ENCODE measurements around the gene PRKN.

The PRKN gene

DNA sequence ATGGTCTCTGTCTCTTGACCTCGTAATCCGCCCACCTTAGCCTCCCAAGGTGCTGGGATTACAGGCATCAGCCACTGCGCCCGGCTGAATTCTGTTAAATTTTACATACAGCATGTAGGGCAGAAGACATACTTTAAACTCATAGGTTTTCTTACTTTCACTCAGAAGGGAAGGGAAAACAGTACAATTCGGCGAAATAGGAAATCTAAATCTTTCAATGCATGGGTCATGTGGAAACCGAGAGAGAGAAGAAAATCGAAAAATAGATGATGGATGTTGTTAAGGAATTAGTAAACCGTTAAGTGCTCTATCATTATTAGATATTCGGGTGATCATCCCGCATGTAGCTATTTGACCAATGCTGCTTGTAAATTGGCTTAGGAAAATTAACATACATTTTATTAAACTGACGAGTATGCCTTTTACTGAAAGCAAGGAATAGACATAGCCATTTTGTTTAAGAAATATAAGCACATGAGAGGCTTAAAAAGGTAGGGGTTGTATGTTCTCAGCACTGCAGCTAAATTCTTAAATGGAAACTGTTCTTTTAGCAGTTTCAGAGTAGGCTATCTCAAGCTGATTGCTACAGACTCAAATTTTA is 1289.0 kb downstream of the PRKN start:
- DNase-seq (ENCODE audit: low read depth in 2 of 3, low spot score in 1 of 3), result no peak

DNA sequence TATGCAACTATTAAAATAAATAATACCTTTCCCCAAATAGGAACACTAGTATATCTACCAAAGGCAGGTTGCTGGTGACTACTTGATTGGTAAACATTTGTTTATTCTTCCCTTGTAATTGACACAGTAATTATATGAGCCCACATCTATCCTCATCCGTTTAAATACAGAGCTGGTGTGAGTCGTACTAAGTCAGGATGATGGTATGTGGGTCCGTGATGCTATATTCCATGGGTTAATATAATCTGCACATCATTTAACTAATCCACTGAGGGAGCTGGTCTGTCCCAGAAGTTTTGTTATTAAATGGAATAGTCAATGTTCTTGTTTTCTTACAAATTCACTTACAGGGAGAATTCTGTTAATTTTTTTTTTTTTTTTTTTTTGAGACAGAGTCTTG is 1289.7 kb downstream of the PRKN start:
- DNase-seq (ENCODE audit: low read depth in 2 of 3, low spot score in 1 of 3), result no peak

DNA sequence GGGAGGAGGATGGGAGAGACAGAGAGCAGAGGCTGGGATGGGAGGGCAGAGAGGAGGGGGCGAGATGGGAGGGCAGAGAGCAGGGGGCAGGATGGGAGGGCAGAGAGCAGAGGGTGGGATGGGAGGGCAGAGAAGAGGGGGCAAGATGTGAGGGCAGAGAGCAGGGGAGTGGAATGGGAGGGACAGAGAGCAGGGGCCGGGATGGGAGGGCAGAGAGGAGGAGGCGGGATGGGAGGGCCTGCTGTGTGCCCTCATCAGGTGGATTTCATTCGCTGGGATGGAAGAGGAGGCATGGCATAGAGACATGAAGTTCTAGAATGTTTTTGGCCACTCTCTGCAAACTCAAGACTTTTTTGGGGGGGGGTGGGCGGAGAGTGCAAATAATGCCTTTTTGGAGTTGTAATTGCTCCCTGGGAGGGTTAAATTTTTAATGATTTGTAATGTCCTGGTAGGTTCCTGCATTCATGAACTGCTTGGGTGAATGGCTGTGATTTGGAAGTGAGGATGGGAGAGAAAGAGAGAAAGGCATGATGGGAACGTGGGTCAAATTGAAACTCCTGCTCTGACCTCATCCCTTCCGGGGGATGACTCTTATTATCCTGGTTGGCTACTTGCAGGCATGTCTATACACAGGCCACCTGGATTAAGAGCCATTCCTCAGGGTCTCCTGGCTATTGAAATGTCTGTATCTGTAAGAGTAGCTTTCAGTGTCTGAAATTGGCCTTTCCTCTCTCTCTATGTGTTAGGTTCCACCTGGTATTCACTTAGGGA is 1291.3 kb downstream of the PRKN start:
- DNase-seq (ENCODE audit: low read depth in 2 of 3, low spot score in 1 of 3), result no peak

DNA sequence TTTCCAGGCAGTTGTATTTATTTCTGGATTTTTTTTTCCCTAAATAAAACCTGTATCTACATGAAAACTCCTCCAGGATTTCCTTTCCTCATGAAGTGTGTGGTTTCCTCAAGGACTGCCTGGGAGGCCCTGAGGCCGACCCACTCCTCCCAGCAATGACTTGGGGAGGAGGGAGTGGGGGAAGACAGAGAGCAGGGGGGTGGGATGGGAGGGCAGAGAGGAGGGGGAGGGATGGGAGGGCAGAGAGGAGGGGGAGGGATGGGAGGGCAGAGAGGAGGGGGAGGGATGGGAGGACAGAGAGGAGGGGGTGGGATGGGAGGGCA is 1291.9 kb downstream of the PRKN start:
- DNase-seq (ENCODE audit: low read depth in 2 of 3, low spot score in 1 of 3), result no peak

DNA sequence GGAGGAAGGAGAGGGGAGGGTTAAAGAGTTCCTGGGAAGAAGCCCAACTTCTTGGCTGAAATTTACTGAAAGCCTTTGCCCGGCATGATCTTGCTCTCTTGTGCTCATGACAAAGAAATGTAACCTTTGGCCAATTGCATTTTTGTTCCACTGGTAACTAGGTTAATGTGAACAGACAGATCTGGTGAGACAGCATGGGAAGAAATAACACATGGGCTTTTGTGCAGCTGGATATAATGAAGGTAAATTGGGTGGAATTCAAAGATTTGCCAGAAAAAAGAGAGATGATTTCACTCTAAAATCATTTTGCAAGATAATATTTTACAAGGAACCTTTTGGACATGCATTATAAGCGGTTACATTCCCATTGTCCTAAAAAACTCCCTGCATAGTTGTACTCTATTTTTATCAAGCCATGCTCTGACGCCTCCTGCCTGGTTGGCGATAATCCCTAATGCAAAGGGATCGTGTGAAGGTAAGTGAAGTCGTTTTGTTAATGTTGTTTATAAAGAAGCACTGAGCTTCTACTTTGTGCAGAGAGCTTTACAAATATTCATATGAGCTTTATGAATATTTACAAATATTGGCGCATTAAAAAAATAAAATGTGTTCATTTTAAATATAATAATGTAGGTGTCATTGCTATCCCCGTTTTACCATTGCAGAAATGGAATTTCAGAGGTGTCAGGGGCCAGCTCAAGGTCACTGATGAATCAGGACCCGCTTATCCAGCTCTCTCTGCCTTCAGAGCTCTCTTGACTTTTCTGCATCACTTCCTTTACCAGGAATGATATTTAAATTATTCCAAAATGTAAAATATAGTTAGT is 1292.4 kb downstream of the PRKN start:
- DNase-seq (ENCODE audit: low read depth in 2 of 3, low spot score in 1 of 3), result no peak

DNA sequence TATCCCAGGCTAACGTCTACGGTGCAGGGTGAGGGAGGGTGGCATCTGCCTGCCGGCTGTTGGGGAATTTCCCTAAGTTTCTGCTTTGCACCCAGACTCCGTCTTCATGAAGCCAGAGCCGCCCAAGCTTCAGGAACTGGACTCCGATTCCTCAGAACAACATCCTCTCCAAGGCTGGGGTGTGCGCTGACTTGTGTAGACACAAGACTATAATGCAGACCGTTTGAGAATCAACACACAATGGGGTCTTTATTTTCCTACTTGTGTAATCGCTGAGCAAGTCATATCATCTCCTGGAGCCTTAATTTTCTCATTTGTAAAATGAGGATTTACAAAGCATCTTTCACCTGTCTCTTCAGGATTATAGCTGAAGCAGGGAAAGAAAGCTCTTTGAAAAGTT is 1293.2 kb downstream of the PRKN start:
- DNase-seq (ENCODE audit: low read depth in 2 of 3, low spot score in 1 of 3), result no peak

DNA sequence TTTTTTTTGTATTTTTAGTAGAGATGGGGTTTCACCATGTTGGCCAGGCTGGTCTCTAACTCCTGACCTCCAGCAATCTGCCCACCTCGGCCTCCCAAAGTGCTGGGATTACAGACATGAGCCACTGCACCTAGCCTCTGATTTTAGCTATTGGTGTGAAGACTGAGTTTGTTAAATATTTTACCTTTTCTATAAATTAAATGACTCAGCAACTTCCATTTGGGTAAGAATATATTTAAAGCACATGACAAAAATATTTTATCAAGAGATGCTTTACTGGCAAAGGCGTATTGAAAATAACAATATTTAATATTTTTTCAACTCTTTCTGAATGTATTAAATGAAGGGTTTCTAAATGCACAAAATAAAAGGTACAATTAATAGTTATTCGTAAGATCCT is 1295.0 kb downstream of the PRKN start:
- no peak for DNase-seq (ENCODE audit: low read depth in 2 of 3, low spot score in 1 of 3)

DNA sequence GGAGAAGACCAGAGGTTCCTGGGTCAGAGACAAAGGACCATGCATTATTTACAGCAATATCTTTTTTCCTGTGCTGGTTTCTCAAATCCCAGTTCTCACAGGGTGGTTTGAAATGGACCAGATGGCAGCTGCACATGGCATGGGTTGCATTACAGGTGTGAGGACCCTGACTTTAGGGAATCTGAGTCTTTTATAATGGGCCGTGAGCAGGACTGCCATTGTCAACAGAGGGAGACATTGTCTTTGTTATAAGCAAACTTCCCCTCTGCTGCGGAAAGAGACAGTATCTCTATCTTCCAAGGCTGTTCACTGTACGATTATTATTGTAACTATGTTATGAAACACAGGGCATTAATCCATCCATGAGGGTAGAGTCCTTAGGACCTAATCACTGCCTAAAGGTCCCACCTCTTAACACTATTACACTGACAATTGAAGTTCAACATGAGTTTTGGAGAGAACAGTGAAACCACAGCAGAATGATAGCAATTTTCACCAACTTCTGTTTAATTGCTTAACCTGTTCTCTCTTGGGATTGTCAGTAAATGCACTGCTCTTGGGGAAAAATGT is 1297.6 kb downstream of the PRKN start:
- no peak for DNase-seq (ENCODE audit: low read depth in 2 of 3, low spot score in 1 of 3)

DNA sequence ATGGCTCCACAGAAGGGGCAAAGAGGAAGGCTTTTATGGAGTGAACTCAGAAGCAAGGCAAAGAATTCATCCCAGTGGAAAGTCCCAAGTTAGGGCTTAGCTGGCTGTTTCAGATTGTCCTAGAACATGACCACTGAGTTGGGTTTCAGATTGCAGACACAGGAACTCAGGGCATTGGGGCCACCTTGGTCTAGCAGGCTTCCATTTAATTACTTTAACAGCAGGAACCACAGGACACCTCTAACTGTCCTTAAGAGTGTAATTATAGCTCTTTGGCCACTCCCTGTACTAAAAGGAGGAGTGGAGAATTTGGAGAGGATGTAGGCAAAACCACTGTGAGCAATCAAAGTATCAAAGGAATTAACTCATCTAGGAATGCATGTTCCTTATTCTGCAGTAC is 1303.1 kb downstream of the PRKN start:
- no peak for DNase-seq (ENCODE audit: low read depth in 2 of 3, low spot score in 1 of 3)

DNA sequence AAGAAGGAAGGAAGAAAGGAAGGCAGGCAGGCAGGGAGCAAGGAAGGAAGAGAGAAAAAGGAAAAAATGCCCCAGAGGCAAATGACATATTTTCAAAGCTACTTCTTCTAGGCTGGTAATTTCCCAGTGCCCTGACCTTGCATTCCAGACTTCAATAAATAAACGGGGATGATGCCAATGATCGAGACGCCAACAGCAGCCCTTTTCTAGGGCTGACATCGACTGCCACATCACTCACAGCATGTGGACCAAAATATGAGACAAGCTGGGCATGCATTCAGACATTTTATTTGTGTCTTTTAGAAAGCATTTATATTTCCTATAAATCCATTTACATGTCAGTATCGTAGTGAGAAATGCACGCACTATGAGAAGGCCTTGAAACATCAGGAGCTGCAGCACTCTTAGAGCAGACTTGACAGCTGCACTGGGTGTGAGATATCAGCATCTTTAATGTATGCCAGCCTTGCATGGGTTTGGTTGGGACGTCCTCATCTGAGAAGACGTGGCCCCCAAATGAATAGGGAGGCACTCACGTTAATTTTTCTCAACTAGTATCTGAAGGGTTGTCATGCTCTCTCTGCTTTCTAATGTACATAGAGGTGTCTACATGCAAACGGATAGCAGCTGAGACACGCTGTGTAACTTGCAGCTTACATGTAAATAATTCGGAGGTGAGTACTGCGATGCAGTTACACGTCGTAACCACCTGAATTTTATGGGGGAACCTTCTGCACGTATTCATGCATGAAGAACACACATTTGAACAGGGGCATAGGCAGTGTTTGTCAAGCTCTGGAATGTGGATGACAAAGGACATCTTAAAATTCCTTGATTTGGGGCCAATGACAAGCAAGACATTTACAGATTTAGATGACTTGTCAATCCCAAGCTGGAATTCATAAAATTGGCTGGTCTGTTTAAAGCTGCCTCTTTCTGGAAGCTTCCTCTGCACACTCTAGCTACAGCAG is 1304.6 kb downstream of the PRKN start:
- DNase-seq (ENCODE audit: low read depth in 2 of 3, low spot score in 1 of 3), result no peak

DNA sequence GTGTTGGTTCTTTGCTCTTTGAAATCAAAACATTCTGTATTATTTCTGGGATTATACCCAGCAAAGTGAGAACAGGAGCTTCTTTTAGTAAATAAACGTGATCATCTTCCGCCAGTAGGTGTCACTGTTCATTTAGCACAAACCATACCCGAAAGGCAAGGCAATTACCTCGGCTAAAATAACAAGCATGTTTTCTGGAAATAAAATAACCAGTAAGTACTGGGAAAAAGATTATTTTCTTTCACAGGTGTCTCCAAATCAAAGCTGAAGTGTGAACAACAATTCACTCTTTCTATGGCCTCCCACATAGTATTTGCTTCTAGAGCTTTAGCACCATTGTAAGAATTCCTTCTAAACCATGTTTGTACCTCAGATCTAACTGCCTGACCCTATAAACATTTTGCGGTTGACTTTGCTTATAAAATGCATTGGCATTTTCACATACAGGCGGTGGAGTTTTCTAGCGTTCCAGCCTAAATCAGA is 1309.1 kb downstream of the PRKN start:
- DNase-seq (ENCODE audit: low read depth in 2 of 3, low spot score in 1 of 3), result peak in 1 of 3 donors; percentile 59

DNA sequence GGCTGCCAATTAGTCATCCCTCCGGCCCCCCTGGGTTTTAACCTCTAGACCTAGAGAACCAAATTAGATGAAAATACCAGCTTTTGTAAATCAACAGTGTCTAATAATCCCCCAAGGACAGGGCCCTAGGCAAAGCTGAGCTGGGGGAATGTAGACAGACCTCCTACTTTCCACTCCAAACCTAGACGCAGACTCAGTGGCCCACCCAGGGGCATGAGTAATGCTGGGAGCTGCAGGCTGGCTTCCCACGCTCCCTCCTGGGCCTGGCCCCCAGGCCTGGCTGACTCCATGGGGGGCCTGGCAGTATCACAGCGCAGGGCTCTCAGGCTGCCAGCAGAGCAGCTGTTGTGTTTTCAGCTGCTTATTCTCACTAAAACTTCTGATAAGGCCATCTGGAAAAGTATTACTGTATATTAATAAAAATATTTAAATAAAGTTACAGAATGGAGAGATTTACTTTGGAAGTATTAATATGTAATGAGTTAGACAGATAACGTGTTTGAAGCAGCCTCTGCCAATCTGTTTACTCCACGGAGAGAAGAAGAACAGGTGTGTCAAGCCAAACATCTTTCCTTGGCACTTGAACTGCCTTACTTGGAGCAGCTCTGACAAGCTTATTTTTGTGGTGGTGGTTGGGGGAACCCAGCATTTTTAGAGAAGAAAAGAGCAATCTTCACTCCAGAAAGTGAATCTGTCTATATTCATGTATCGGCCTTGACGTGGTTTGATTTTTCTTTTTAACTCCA is 1309.7 kb downstream of the PRKN start:
- no peak for DNase-seq (ENCODE audit: low read depth in 2 of 3, low spot score in 1 of 3)

DNA sequence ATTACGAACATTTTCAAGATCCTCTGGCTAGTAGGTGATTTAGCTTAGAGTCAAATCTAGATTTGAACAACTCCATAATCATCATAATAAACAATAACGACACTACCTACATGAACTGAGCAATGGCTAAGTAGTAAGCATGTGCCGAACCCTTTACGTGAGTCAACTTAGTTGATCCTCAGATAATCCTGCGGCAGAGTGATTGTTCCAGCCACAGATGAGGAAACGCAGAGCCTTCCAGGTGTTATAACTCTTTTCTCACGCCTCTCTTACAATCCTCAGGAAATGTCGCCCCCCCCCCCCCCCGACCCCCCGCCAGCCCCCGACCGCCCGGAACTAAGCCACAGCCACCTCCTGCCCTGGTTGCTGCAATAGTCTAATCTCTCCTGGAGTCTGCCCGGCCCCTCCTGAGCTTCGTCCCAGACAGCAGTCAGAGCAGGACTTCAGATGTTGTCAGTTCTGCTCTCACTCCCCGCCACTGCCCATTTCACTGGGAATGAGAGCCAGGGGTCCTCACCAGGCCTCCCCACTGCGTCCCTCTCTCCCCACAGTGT is 1312.2 kb downstream of the PRKN start:
- DNase-seq (ENCODE audit: low read depth in 2 of 3, low spot score in 1 of 3), result no peak

DNA sequence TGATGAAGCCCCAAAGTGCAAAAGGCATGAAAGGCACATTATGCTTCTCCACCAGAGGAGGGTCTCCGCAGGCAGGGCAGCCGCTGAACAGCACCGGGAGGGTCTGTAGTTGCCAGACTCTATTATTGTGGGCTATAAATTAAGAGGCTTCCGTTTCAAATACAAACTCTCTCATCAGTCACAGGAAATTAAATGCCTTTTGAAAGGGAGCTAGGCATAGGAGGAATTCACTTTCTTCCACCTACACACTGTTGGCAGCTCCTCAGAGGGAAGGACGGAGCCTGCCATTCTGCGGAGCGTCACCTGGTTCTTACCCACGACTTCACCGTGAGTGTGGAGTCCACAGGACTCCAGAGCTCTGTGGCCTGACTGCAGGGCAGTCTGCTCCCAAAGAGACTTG is 1312.9 kb downstream of the PRKN start:
- no peak for DNase-seq (ENCODE audit: low read depth in 2 of 3, low spot score in 1 of 3)

DNA sequence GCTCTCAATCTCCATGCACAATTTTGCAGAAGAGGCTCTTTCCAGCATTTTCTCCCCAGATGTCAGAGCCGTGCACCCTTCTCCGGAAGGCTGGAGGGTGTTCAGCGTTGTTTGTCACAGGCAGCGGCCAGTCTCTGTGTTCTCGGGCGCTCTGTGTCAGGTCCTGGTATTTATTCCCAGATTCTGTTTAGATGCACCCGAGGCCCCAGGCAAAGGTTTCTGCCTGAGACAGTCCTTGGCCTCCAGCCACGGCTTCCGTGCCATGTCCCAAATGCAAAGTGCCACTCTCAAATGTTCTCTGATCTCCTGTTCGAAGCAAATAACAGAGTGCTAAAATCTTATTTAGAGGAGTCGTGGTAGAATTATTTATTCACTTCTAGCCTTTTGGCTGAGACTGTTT is 1313.4 kb downstream of the PRKN start:
- no peak for DNase-seq (ENCODE audit: low read depth in 2 of 3, low spot score in 1 of 3)

DNA sequence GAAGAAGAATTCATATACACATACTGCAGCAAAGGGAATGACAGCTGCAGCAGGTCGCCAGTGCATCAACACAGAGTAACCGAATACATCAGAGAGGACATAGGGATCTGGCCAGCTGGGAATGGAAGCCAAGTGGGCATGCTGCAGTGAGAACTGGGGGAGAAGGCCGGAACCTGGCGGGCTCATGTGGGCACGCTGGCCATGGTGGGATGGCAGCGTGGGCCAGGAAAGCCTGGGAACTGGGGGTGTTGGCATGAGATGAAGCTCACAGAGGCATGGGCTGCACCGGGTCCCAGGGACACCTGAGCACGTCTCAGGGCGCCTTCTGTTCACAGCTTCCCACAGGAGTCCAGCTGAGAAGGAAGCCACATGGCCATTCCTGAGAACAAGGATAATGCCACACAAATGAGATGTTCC is 1314.2 kb downstream of the PRKN start:
- no peak for DNase-seq (ENCODE audit: low read depth in 2 of 3, low spot score in 1 of 3)

DNA sequence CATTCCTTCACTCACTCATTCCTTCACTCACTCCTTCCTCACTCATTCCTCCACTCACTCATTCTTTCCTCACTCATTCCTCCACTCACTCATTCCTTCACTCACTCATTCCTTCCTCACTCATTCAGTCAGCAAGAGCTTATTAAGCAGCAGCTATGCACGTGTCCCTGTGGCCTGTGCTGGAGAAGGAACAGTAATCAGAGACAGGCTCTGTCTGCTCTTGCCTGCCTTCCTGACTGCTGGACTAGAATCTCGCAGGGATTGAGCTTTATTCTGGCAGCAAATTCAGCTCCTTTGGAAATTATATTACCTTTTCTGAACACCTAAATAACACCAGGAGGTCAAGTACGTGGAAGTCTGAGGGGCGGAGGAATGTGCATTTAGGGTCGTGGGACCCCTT is 1314.8 kb downstream of the PRKN start:
- DNase-seq (ENCODE audit: low read depth in 2 of 3, low spot score in 1 of 3), result no peak

DNA sequence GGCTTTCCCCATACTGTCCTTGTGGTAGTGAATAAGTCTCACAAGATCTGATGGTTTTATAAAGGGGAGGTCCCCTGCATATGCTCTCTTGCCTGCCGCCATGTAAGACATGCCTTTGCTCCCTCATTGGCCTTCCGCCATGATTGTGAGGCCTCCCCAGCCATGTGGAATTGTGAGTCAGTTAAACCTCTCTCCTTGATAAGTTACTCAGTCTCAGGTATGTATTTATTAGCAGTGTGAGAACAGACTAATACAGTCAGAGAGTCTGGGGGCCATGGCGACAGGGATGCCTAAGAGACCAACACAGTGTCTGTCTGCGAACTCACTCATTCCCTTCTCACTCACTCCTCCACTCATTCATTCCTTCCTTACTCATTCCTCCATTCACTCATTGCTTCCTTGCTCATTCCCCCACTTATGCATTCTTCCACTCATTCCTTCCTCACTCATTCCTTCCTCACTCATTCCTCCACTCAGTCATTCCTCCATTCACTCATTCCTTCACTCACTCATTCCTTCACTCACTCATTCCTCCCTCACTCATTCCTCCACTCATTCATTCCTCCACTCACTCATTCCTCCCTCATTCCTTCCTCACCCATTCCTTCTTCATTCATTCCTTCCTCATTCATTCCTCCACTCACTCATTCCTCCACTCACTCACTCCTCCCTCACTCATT is 1316.2 kb downstream of the PRKN start:
- DNase-seq (ENCODE audit: low read depth in 2 of 3, low spot score in 1 of 3), result no peak

DNA sequence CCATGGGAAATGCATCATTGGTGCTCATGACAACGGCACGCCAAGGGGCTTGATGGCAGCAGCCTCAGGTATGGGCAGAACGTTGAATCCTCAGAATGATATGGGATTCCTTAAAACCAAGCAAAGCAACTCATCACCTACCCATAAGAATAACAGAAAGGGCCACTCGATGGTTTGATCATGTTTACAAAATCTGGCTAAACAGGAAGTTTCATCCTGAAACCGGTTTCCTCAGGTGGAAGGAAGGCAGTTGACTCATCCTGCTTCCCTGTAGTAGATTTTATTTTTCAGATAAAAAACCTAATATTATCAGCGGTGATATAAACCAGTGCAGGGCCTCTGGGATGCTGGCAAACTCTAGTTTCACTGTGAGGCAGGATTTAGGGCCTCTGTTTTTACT is 1316.8 kb downstream of the PRKN start:
- DNase-seq (ENCODE audit: low read depth in 2 of 3, low spot score in 1 of 3), result no peak
